Measurements from ENCODE around the gene RGS4.
"Not testable (repeated sequence)": the region's sequence is repeated elsewhere in the genome, so short reads cannot be mapped to it uniquely, and the experiment has no call there.

Gene RGS4

GRCh38 chr1:163066686-163067085 is 2.5 kb upstream of the RGS4 start:
- no peak for DNase-seq (ENCODE audit: low read depth in 3 of 3, low spot score in 1 of 3)

GRCh38 chr1:163068716-163069115 is 445 bp upstream of the RGS4 start:
- DNase-seq (ENCODE audit: low read depth in 3 of 3, low spot score in 1 of 3): no peak

GRCh38 chr1:163069655-163070277 is 605 bp downstream of the RGS4 start:
- no peak for DNase-seq (ENCODE audit: low read depth in 3 of 3, low spot score in 1 of 3)

GRCh38 chr1:163071405-163072255 is 2.5 kb downstream of the RGS4 start:
- peak in 1 of 3 donors; percentile 13 for DNase-seq (ENCODE audit: low read depth in 3 of 3, low spot score in 1 of 3)

- DNase-seq (ENCODE audit: low read depth in 3 of 3, low spot score in 1 of 3): no peak
These were observed 3.5 kb downstream of the RGS4 start for GRCh38 chr1:163072658-163073057.

- no peak for DNase-seq (ENCODE audit: low read depth in 3 of 3, low spot score in 1 of 3)
These were observed 4.8 kb downstream of the RGS4 start for GRCh38 chr1:163074004-163074403.

GRCh38 chr1:163074716-163075284 is 5.6 kb downstream of the RGS4 start:
- DNase-seq (ENCODE audit: low read depth in 3 of 3, low spot score in 1 of 3): no peak

- no peak for DNase-seq (ENCODE audit: low read depth in 3 of 3, low spot score in 1 of 3)
These were observed 6.9 kb downstream of the RGS4 start for GRCh38 chr1:163076044-163076443.

- no peak for DNase-seq (ENCODE audit: low read depth in 3 of 3, low spot score in 1 of 3)
These were observed 7.3 kb downstream of the RGS4 start for GRCh38 chr1:163076446-163076845.

GRCh38 chr1:163076981-163077761 is 8.0 kb downstream of the RGS4 start:
- DNase-seq (ENCODE audit: low read depth in 3 of 3, low spot score in 1 of 3): no peak

- no peak for DNase-seq (ENCODE audit: low read depth in 3 of 3, low spot score in 1 of 3)
These were observed 13.8 kb downstream of the RGS4 start for GRCh38 chr1:163082971-163083370.

GRCh38 chr1:163083690-163084089 is 14.5 kb downstream of the RGS4 start:
- no peak for DNase-seq (ENCODE audit: low read depth in 3 of 3, low spot score in 1 of 3)

GRCh38 chr1:163084330-163084729 is 15.2 kb downstream of the RGS4 start:
- DNase-seq (ENCODE audit: low read depth in 3 of 3, low spot score in 1 of 3): no peak

- DNase-seq (ENCODE audit: low read depth in 3 of 3, low spot score in 1 of 3): no peak
These were observed 16.1 kb downstream of the RGS4 start for GRCh38 chr1:163085041-163085903.

GRCh38 chr1:163085904-163086268 is 16.7 kb downstream of the RGS4 start:
- no peak for DNase-seq (ENCODE audit: low read depth in 3 of 3, low spot score in 1 of 3)

- not testable (repeated sequence) for DNase-seq (ENCODE audit: low read depth in 3 of 3, low spot score in 1 of 3)
These were observed 20.0 kb downstream of the RGS4 start for GRCh38 chr1:163089117-163089516.

GRCh38 chr1:163090321-163090945 is 21.3 kb downstream of the RGS4 start:
- DNase-seq (ENCODE audit: low read depth in 3 of 3, low spot score in 1 of 3): no peak

GRCh38 chr1:163093169-163093568 is 24.0 kb downstream of the RGS4 start:
- no peak for DNase-seq (ENCODE audit: low read depth in 3 of 3, low spot score in 1 of 3)

- DNase-seq (ENCODE audit: low read depth in 3 of 3, low spot score in 1 of 3): no peak
These were observed 24.4 kb downstream of the RGS4 start for GRCh38 chr1:163093579-163093978.

- DNase-seq (ENCODE audit: low read depth in 3 of 3, low spot score in 1 of 3): no peak
These were observed 25.0 kb downstream of the RGS4 start for GRCh38 chr1:163094182-163094581.
